MM.1S (cell line): ENCODE results near the gene HAO2.
A peak's percentile ranks its signal among the peaks of the same experiment; 100 is the strongest.

Experiments
- DNase-seq: peaks from one replicate; pipeline ENCODE4 v3.0.0-alpha.2; 2015
- H2AFZ ChIP-seq: fragments of 300-600 bp; sonication (generic); 2 replicates; pipeline ENCODE4 v1.6.0; 2016; ENCODE audit warnings: antibody characterized with exemption, low read length
- H3F3A ChIP-seq: fragments of 300-600 bp; sonication (generic); 2 replicates; pipeline ENCODE4 v1.6.1; 2016; ENCODE audit warnings: mild to moderate bottlenecking, antibody characterized with exemption, low read length, moderate library complexity, mixed read lengths; ENCODE audit not compliant: insufficient read depth
- H3K27ac ChIP-seq: fragments of 300-600 bp; sonication (generic); 2 replicates; pipeline ENCODE4 v1.5.1; 2016; ENCODE audit warnings: mild to moderate bottlenecking, low read length
- H3K27me3 ChIP-seq: fragments of 300-600 bp; sonication (generic); replicated peaks from 2 replicates; pipeline ENCODE4 v1.6.0; 2016; ENCODE audit warnings: low read length; ENCODE audit not compliant: insufficient read depth
- H3K36me3 ChIP-seq: fragments of 300-600 bp; sonication (generic); replicated peaks from 2 replicates; pipeline ENCODE4 v1.6.1; 2016; ENCODE audit warnings: mild to moderate bottlenecking, low read length, mixed read lengths; ENCODE audit not compliant: insufficient read depth
- H3K4me1 ChIP-seq: fragments of 300-600 bp; sonication (generic); 2 replicates; pipeline ENCODE4 v1.6.1; 2016; ENCODE audit warnings: low read length, mixed read lengths
- H3K4me2 ChIP-seq: fragments of 300-600 bp; sonication (generic); 2 replicates; pipeline ENCODE4 v1.6.0; 2016; ENCODE audit warnings: low read depth, low read length
- H3K4me3 ChIP-seq: fragments of 300-600 bp; sonication (generic); 2 replicates; pipeline ENCODE4 v1.5.1; 2016; ENCODE audit warnings: low read length, mixed read lengths
- H3K79me2 ChIP-seq: fragments of 300-600 bp; sonication (generic); 2 replicates; pipeline ENCODE4 v1.6.1; 2016; ENCODE audit warnings: mixed run types, low read length, mixed read lengths
- H3K9ac ChIP-seq: fragments of 300-600 bp; sonication (generic); 2 replicates; pipeline ENCODE4 v1.6.1; 2016; ENCODE audit warnings: low read length, mixed read lengths
- H3K9me2 ChIP-seq: fragments of 300-600 bp; sonication (generic); replicated peaks from 2 replicates; pipeline ENCODE4 v1.6.1; 2016; ENCODE audit warnings: mild to moderate bottlenecking, low read length, mixed read lengths; ENCODE audit not compliant: insufficient read depth
- H3K9me3 ChIP-seq: fragments of 300-600 bp; sonication (generic); replicated peaks from 2 replicates; pipeline ENCODE4 v1.6.1; 2016; ENCODE audit warnings: mild to moderate bottlenecking, low read length, mixed read lengths; ENCODE audit not compliant: insufficient read depth
- H4K20me1 ChIP-seq: fragments of 300-600 bp; sonication (generic); 2 replicates; pipeline ENCODE4 v1.6.1; 2016; ENCODE audit warnings: mild to moderate bottlenecking, low read length, moderate library complexity, mixed read lengths; ENCODE audit not compliant: insufficient read depth
- EZH2 ChIP-seq: fragments of 300-600 bp; sonication (generic); optimal IDR thresholded peaks from 2 replicates; pipeline ENCODE3; 2017; ENCODE audit warnings: low read depth, mild to moderate bottlenecking, antibody characterized with exemption, low read length, mixed read lengths
- EZH2phosphoT487 ChIP-seq: fragments of 300-600 bp; sonication (generic); IDR thresholded peaks from 2 replicates; pipeline ENCODE4 v1.6.1; 2018; ENCODE audit warnings: antibody characterized with exemption, low read length
- TF ChIP-seq, protein P1 (sequence below): fragments of 300-600 bp; sonication (generic); IDR thresholded peaks from 2 replicates; pipeline ENCODE4 v1.5.1; 2016; ENCODE audit warnings: antibody characterized with exemption, low read length, mixed read lengths

Gene HAO2

GRCh38 chr1:119323216-119323982 lies 45.2 kb upstream of the HAO2 start:
- Histone ChIP-seq H3K4me3 (no peak overlapping the region), H4K20me1 (no peaks in the 10 kb centered on the region), H3K9ac (no peak overlapping the region), H3K27ac (no peak overlapping the region), H3K9me3 (no peaks in the 10 kb centered on the region), H2AFZ (no peak overlapping the region), H3K36me3 (no peaks in the 10 kb centered on the region), H3K9me2 (no peaks in the 10 kb centered on the region), H3K4me2 (no peak overlapping the region), H3K79me2 (no peaks in the 10 kb centered on the region), H3F3A (no peaks in the 10 kb centered on the region), H3K27me3 (no peaks in the 10 kb centered on the region), H3K4me1 (no peaks in the 10 kb centered on the region)
- no peak for DNase-seq
- TF ChIP-seq EZH2phosphoT487 (no peak), EZH2 (no peak)
- TF ChIP-seq, protein P1, sequence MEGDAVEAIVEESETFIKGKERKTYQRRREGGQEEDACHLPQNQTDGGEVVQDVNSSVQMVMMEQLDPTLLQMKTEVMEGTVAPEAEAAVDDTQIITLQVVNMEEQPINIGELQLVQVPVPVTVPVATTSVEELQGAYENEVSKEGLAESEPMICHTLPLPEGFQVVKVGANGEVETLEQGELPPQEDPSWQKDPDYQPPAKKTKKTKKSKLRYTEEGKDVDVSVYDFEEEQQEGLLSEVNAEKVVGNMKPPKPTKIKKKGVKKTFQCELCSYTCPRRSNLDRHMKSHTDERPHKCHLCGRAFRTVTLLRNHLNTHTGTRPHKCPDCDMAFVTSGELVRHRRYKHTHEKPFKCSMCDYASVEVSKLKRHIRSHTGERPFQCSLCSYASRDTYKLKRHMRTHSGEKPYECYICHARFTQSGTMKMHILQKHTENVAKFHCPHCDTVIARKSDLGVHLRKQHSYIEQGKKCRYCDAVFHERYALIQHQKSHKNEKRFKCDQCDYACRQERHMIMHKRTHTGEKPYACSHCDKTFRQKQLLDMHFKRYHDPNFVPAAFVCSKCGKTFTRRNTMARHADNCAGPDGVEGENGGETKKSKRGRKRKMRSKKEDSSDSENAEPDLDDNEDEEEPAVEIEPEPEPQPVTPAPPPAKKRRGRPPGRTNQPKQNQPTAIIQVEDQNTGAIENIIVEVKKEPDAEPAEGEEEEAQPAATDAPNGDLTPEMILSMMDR: no peak

DNA sequence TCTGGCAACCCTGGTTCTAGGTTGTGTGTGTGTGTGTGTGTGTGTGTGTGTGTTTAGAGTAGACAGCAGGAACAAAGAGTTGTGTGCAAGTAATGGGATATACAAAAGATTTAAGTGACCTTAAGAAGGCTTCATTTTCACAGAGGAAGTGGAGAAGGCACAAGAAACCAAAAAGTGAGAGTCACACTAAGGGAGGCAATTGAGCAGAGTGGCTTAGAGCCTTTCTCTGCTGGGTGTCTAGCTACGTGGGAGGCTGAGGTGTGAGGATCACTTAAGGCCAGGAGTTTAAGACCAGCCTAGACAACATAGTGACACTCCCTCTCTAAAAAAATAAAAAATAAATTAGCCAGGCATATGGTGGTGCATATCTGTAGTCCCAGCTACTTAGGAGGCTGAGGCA lies 44.4 kb upstream of the HAO2 start:
- no peak overlapping the region for H3K9ac ChIP-seq
- H3K9me2 ChIP-seq: no peaks in the 10 kb centered on the region
- H3K4me2 ChIP-seq: no peak overlapping the region
- no peaks in the 10 kb centered on the region for H3K9me3 ChIP-seq
- no peak overlapping the region for H3K27ac ChIP-seq
- no peak overlapping the region for H2AFZ ChIP-seq
- TF ChIP-seq EZH2phosphoT487 (no peak), EZH2 (no peak)
- TF ChIP-seq, protein P1: no peak
- no peaks in the 10 kb centered on the region for H3K36me3 ChIP-seq
- no peaks in the 10 kb centered on the region for H3K4me1 ChIP-seq
- no peaks in the 10 kb centered on the region for H4K20me1 ChIP-seq
- H3K27me3 ChIP-seq: no peaks in the 10 kb centered on the region
- H3F3A ChIP-seq: no peaks in the 10 kb centered on the region
- DNase-seq: no peak
- H3K79me2 ChIP-seq: no peaks in the 10 kb centered on the region
- H3K4me3 ChIP-seq: no peak overlapping the region

GRCh38 chr1:119326251-119326650 lies 42.3 kb upstream of the HAO2 start:
- Histone ChIP-seq H3K27me3 (no peaks in the 10 kb centered on the region), H3K4me1 (no peaks in the 10 kb centered on the region), H3K4me2 (no peak overlapping the region), H3K27ac (no peak overlapping the region), H3K36me3 (no peaks in the 10 kb centered on the region), H3K9me2 (no peaks in the 10 kb centered on the region), H3K9me3 (no peaks in the 10 kb centered on the region), H3K4me3 (no peak overlapping the region), H3K79me2 (no peaks in the 10 kb centered on the region), H2AFZ (no peak overlapping the region), H3K9ac (no peak overlapping the region), H3F3A (no peaks in the 10 kb centered on the region), H4K20me1 (no peaks in the 10 kb centered on the region)
- no peak for DNase-seq
- TF ChIP-seq EZH2phosphoT487 (no peak), EZH2 (no peak)

DNA sequence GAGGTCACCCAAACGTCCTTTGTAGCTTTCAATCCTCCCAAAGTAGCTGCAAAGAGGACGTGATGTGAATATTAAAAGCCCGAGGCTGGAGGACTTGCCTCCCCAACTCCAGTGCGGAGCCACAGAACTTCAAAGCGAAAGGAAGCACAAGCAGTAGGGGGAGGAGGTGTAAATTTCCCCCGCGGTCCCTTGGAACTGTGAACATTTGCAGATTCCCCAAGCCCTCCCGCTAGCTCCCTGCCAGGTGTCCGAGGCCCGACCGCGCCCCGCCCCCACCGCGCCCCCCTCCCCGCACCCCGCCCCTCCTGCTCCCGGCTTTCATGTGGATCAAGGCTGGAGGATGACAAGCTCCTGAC lies 41.5 kb upstream of the HAO2 start:
- H3K27ac ChIP-seq: no peak overlapping the region
- no peaks in the 10 kb centered on the region for H3F3A ChIP-seq
- peak; percentile 15 for DNase-seq

More for the DNA sequence above, 41.5 kb upstream of the HAO2 start:
- no peaks in the 10 kb centered on the region for H3K79me2 ChIP-seq
- H3K9me2 ChIP-seq: no peaks in the 10 kb centered on the region
- no peaks in the 10 kb centered on the region for H3K9me3 ChIP-seq
- H3K36me3 ChIP-seq: no peaks in the 10 kb centered on the region
- H3K4me3 ChIP-seq: peak overlapping the region; percentile 44; the same call in 1 of the 2 replicates
- H3K9ac ChIP-seq: no peak overlapping the region
- H3K4me2 ChIP-seq: peak overlapping the region; percentile 69; the same call in 1 of the 2 replicates
- no peaks in the 10 kb centered on the region for H3K4me1 ChIP-seq
- TF ChIP-seq, protein P1: no peak
- H3K27me3 ChIP-seq: no peaks in the 10 kb centered on the region
- 0 out of 2 replicates have a peak overlapping the region, but pooled peaks have one; percentile 30 for H2AFZ ChIP-seq
- H4K20me1 ChIP-seq: no peaks in the 10 kb centered on the region
